Measurements from ENCODE around the gene DGCR2. TPM values are rescaled to one million over a fixed set of nuclear protein-coding genes. Genes with fewer than 3 reads are reported as not detected.

The DGCR2 gene
- total and polyA plus RNA-seq, 10 of the 15 experiments (the other 5 are each of a cell fraction or from before 2014, with no cell fraction given): 0.19 to 28.4 (median 16.0) TPM

GRCh38 chr22:19019679-19020032 is 102.6 kb downstream of the DGCR2 start:
- no peak for FAIRE-seq
- CTCF ChIA-PET: no interaction called here
- POLR2A ChIA-PET: no interaction called here
- RAD21 ChIA-PET (ENCODE audit: unreplicated experiment): no interaction called here
- Histone ChIP-seq H3K27ac (ENCODE audit: control insufficient read depth, insufficient read depth) (no peak overlapping the region), H3K27me3 (replicated peaks in 1 of 2; ENCODE audit: control insufficient read depth in 2 of 2, insufficient read depth in 2 of 2, low read length in 1 of 2) (peaks cover 0 to 5% of the 10 kb centered on the region in 2 experiments; a peak in 1 of 4 replicates), H3K4me3 (no peak overlapping the region), H3K9ac (ENCODE audit: control insufficient read depth, insufficient read depth, low read length) (no peak overlapping the region), H3K9me3 (replicated peaks; ENCODE audit: control insufficient read depth, insufficient read depth, low read length) (no peaks in the 10 kb centered on the region), H4K20me1 (ENCODE audit: control insufficient read depth, insufficient read depth) (no peaks in the 10 kb centered on the region), H3K4me2 (ENCODE audit: control insufficient read depth, insufficient read depth) (no peak overlapping the region), H2AFZ (ENCODE audit: control insufficient read depth, low read depth, low read length) (no peak overlapping the region), H3K79me2 (ENCODE audit: control insufficient read depth, insufficient read depth, low read length) (no peaks in the 10 kb centered on the region), H3K4me1 (ENCODE audit: control insufficient read depth, insufficient read depth, low read length) (no peaks in the 10 kb centered on the region), H3K36me3 (ENCODE audit: control insufficient read depth in 2 of 2, insufficient read depth in 2 of 2, low read length in 1 of 2) (no peaks in the 10 kb centered on the region)
- intact Hi-C loops (cut with micrococcal nuclease; ENCODE audit: unreplicated experiment) (no loop called here), in situ Hi-C loops (cut with MboI) (no loop called here)
- no peak for DNase-seq (ENCODE audit: low read depth, low spot score)
- TF ChIP-seq NFYB (IDR thresholded peaks at IDR 0.05; ENCODE audit: insufficient read depth, low read depth, low read length): no peak
- whole genome bisulfite sequencing (ENCODE audit: insufficient coverage, insufficient replicate concordance, low lambda C conversion rate, missing lambda C conversion rate): 21% methylated on average over 7 of the region's 7 CpGs
- no TSS peak for BruUV-seq (replicated peaks)
- SMC1A ChIA-PET (ENCODE audit: uncharacterized antibody, unreplicated experiment): no interaction called here
- ATAC-seq: no peak

GRCh38 chr22:19019029-19019678 is 103.1 kb downstream of the DGCR2 start:
- FAIRE-seq (no peak), ATAC-seq (no peak), DNase-seq (ENCODE audit: low read depth, low spot score) (no peak)
- no peaks in the 10 kb centered on the region for H3K79me2 ChIP-seq (ENCODE audit: control insufficient read depth, insufficient read depth, low read length)
- intact Hi-C loops (cut with micrococcal nuclease; ENCODE audit: unreplicated experiment): no loop called here
- no peaks in the 10 kb centered on the region for H3K4me1 ChIP-seq (ENCODE audit: control insufficient read depth, insufficient read depth, low read length)
- SMC1A ChIA-PET (ENCODE audit: uncharacterized antibody, unreplicated experiment): no interaction called here
- in situ Hi-C loops (cut with MboI): no loop called here
- H3K4me3 ChIP-seq: no peak overlapping the region
- H3K4me2 ChIP-seq (ENCODE audit: control insufficient read depth, insufficient read depth): no peak overlapping the region
- H3K9me3 ChIP-seq (replicated peaks; ENCODE audit: control insufficient read depth, insufficient read depth, low read length): no peaks in the 10 kb centered on the region
- CTCF ChIA-PET: no interaction called here
- RAD21 ChIA-PET (ENCODE audit: unreplicated experiment): no interaction called here
- POLR2A ChIA-PET: no interaction called here
- WGBS (ENCODE audit: insufficient coverage, insufficient replicate concordance, low lambda C conversion rate, missing lambda C conversion rate): 67% methylated on average over 19 of the region's 19 CpGs
- no peaks in the 10 kb centered on the region for H3K36me3 ChIP-seq (ENCODE audit: control insufficient read depth in 2 of 2, insufficient read depth in 2 of 2, low read length in 1 of 2)
- H2AFZ ChIP-seq (ENCODE audit: control insufficient read depth, low read depth, low read length): no peak overlapping the region
- H3K27me3 ChIP-seq (replicated peaks in 1 of 2; ENCODE audit: control insufficient read depth in 2 of 2, insufficient read depth in 2 of 2, low read length in 1 of 2): peaks cover 0 to 5% of the 10 kb centered on the region in 2 experiments; a peak in 1 of 4 replicates
- H3K27ac ChIP-seq (ENCODE audit: control insufficient read depth, insufficient read depth): no peak overlapping the region
- no TSS peak for BruUV-seq (replicated peaks)
- H4K20me1 ChIP-seq (ENCODE audit: control insufficient read depth, insufficient read depth): no peaks in the 10 kb centered on the region
- no peak overlapping the region for H3K9ac ChIP-seq (ENCODE audit: control insufficient read depth, insufficient read depth, low read length)
- TF ChIP-seq CUX1 (IDR thresholded peaks at IDR 0.05; ENCODE audit: insufficient replicate concordance, low read depth, low read length) (no peak), BACH1 (IDR thresholded peaks at IDR 0.05; ENCODE audit: borderline replicate concordance) (no peak), HDAC2 (IDR thresholded peaks at IDR 0.05) (no peak), RUNX3 (IDR thresholded peaks at IDR 0.05; ENCODE audit: low read length) (no peak), NFXL1 (IDR thresholded peaks at IDR 0.05; ENCODE audit: borderline replicate concordance) (no peak), CBX5 (IDR thresholded peaks at IDR 0.05; ENCODE audit: low read depth) (no peak), ZNF217 (IDR thresholded peaks at IDR 0.05) (no peak), HCFC1 (IDR thresholded peaks at IDR 0.05; ENCODE audit: low read length) (no peak), MLLT1 (IDR thresholded peaks at IDR 0.05) (no peak), SMAD1 (IDR thresholded peaks at IDR 0.05; ENCODE audit: low read depth, partially characterized antibody) (no peak), CHD2 (IDR thresholded peaks at IDR 0.05; ENCODE audit: borderline replicate concordance, low read depth, low read length) (no peak)
